Upper lobe of left lung (tissue), 4 donors: ENCODE results near the gene XRCC5.

Source experiments
- EP300 ChIP-seq, 4 donors: sonication (generic); formaldehyde crosslinking; IDR thresholded peaks; one replicate each; pipeline ENCODE4 v1.5.1; 2017; ENCODE audit warnings: antibody characterized with exemption in 4 of 4, control low read depth in 2 of 4
- POLR2A ChIP-seq, 4 donors: fragments of 450-650 bp; IDR thresholded peaks; one replicate each; pipeline ENCODE4 v1.5.1; 2016 to 2017; ENCODE audit warnings: antibody characterized with exemption in 4 of 4, mild to moderate bottlenecking in 2 of 4
- POLR2AphosphoS5 ChIP-seq, 2 donors: sonication (generic); formaldehyde crosslinking; IDR thresholded peaks; one replicate each; pipeline ENCODE4 v1.5.1; 2017; ENCODE audit warnings: antibody characterized with exemption in 2 of 2
- TF ChIP-seq, protein P1 (sequence below), 6 experiments: fragments of 450-650 bp in 4 of 6; fragments of 200-600 bp in 2 of 6; sonication (generic) in 2 of 6; IDR thresholded peaks; one replicate each; pipeline ENCODE4 v1.5.1; 2016 to 2019; ENCODE audit warnings: antibody characterized with exemption in 6 of 6

DNA sequence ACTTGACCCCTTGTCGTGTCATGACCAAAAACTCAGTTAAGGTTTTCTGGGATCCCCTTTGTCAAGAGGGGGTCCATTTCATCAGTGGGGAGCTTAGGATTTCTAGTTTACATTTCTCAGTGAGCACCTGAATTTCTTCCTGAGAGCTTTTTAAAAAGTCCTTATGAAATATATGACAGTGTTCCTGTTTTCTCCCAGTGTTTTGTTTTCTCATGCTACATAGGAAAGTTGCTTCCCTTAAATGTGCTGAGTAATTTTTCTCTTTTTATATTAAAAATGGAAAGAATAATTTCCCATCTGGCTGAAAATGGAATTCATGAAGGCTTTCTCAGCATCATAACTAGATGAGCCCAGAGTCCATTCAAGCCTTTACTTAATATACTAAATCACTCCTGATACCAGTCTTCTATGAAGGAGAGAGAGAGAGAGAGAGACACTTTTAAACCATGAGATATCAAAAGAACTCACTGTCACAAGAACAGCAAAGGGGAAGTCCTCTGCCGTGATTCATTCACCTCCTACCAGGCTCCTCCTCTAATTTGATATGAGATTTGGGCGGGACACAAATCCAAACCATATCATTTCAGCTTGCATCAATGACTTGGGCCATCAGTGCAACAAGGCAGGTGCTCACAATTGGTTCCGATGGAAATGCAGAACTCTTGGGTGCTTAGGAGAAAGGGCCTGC is 61.1 kb downstream of the XRCC5 start:
- TF ChIP-seq, protein P1, sequence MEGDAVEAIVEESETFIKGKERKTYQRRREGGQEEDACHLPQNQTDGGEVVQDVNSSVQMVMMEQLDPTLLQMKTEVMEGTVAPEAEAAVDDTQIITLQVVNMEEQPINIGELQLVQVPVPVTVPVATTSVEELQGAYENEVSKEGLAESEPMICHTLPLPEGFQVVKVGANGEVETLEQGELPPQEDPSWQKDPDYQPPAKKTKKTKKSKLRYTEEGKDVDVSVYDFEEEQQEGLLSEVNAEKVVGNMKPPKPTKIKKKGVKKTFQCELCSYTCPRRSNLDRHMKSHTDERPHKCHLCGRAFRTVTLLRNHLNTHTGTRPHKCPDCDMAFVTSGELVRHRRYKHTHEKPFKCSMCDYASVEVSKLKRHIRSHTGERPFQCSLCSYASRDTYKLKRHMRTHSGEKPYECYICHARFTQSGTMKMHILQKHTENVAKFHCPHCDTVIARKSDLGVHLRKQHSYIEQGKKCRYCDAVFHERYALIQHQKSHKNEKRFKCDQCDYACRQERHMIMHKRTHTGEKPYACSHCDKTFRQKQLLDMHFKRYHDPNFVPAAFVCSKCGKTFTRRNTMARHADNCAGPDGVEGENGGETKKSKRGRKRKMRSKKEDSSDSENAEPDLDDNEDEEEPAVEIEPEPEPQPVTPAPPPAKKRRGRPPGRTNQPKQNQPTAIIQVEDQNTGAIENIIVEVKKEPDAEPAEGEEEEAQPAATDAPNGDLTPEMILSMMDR (IDR thresholded peaks at IDR 0.05), result no peak
- no peak for TF ChIP-seq POLR2AphosphoS5 (IDR thresholded peaks at IDR 0.05)
- no peak for TF ChIP-seq POLR2A (IDR thresholded peaks at IDR 0.05)
- no peak for TF ChIP-seq EP300 (IDR thresholded peaks at IDR 0.05)
